H4 (cell line): ENCODE data around the gene NDST4. TPM values are rescaled to one million over a fixed set of nuclear protein-coding genes. Genes with fewer than 3 reads are reported as not detected.
A peak's percentile ranks its signal among the peaks of the same experiment; 100 is the strongest.

Experiments
- DNase-seq: peaks from one replicate; pipeline ENCODE4 v3.0.0-alpha.2; 2015; ENCODE audit warnings: low spot score
- total RNA-seq: library from RNA; depleted of rRNA; stranded (reverse); fragments of >200 nt; shearing (Covaris generic); gene quantifications from 2 replicates; pipeline ENCODE4 v1.2.3, GENCODE V29; 2014

The NDST4 gene
- total RNA-seq, 1 experiment from 2014 or later, result 0.10 TPM

DNA sequence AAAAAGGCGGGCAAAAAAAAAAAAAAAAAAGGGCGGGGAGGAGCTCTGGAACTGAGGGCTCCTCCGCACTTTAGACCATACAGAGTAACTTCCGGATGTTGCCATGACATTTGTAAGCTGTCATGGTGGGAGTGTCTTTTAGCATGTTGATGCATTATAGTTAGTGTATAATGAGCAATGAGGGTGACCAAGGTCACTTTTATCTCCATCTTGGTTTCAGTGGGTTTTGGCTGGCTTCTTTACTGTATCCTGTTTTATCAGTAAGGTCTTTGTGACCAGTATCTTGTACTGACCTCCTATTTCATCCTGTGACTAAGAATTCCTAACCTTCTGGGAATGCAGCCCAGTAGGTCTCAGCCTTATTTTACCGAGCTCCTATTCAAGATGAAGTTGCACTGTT is 321.4 kb downstream of the NDST4 start:
- no peak for DNase-seq

DNA sequence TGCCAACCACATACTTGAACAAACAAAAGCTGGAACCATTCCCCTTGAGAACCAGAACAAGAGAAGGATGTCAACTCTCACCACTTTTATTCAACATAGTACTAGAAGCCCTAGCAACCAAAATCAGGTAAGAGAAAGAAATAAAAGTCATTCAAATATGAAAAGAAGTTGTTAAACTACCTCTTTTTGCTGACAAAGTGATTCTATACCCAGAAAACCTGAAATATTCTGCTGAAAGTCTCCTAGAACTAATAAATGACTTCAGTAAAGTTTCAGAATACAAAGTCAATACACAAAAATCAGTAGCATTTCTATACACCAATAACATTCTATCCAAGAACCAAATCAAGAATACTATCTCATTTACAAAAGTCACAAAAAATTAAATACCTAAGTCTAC is 327.9 kb downstream of the NDST4 start:
- DNase-seq, result no peak

- no peak for DNase-seq
Observed at GRCh38 chr4:114783215-114783595, 330.2 kb downstream of the NDST4 start.

DNA sequence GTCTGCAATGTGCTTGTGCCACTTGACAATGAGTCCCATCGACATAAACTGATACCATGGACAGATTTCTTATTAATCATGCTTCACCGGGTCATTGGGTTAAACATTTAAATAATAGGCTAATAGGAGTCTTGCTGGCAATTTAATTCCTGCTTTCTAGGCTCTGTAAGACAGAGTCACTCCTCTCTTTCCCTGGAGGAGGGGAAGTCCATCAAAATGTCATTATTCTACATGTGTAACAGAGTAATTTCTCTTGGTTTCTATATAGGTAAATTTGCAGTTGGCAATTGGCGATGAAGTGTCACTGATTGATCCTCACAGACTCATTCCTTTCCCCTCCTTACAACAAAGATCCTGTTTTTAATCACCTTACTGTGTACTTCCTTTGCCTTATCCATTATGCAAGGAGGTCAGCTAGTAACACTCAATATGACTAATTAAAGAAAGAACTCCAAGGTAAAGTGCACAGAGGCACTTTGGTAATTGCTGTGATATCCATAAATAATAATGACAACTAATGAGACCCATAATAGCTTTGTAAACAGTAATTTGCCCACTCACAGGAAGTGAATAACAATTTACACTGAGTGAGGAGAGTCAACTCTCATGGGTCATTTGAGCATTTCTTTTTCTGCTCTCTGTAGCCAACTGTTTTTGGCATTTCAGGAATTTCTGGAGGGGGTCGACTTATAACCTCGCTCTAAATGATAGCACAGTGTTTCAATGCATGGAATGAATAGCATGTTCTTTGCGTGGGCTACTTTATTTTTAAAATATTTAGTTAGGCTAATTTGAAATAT is 330.8 kb downstream of the NDST4 start:
- DNase-seq, result no peak

- peak; percentile 61 for DNase-seq
Observed at GRCh38 chr4:114780205-114780604, 333.2 kb downstream of the NDST4 start.
